ENCODE results near the gene PDZK1.
"Not testable (repeated sequence)": the region's sequence is repeated elsewhere in the genome, so short reads cannot be mapped to it uniquely, and the experiment has no call there.

Gene PDZK1

DNA sequence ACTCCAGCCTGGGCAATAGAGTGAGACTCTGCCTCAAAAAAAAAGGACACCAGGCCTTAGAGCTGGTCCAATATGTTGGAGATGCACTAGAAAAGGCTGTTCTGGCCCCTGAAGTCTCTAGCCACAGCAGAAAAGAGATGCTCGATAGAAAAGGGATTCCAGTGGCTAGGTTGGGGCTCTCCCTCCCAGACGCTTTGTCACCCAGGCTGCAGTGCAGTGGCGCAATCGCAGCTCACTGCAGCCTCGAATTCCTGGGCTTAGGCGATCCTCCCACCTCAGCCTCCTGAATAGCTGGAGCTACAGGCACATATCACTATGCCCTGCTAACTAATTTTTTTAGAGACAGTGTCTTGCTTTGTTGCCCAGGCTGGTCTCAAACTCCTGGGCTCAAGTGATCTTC, 18.2 kb downstream of the PDZK1 start:
- Histone ChIP-seq H3F3A (ENCODE audit: insufficient read depth, low read length) (no peaks in the 10 kb centered on the region), H3K9ac (ENCODE audit: low read length) (no peak overlapping the region), H3K36me3 (ENCODE audit: insufficient read depth, low read length) (no peaks in the 10 kb centered on the region), H3K79me2 (ENCODE audit: insufficient read depth, low read length) (no peaks in the 10 kb centered on the region), H3K4me2 (ENCODE audit: low read length) (no peak overlapping the region), H3K27me3 (ENCODE audit: insufficient read depth, low read length) (no peaks in the 10 kb centered on the region), H3K9me2 (ENCODE audit: low read depth, low read length) (no peaks in the 10 kb centered on the region), H3K4me1 (ENCODE audit: insufficient read depth, low read length, severe bottlenecking) (no peaks in the 10 kb centered on the region), H3K27ac (ENCODE audit: low read depth, low read length, poor library complexity, severe bottlenecking) (no peak overlapping the region), H2AFZ (ENCODE audit: low read length) (no peak overlapping the region), H3K9me3 (ENCODE audit: low read length) (no peaks in the 10 kb centered on the region), H3K4me3 (ENCODE audit: low read depth, low read length, poor library complexity, severe bottlenecking) (no peak overlapping the region), H4K20me1 (ENCODE audit: insufficient read depth, low read length) (no peaks in the 10 kb centered on the region)
- TF ChIP-seq, protein P1, sequence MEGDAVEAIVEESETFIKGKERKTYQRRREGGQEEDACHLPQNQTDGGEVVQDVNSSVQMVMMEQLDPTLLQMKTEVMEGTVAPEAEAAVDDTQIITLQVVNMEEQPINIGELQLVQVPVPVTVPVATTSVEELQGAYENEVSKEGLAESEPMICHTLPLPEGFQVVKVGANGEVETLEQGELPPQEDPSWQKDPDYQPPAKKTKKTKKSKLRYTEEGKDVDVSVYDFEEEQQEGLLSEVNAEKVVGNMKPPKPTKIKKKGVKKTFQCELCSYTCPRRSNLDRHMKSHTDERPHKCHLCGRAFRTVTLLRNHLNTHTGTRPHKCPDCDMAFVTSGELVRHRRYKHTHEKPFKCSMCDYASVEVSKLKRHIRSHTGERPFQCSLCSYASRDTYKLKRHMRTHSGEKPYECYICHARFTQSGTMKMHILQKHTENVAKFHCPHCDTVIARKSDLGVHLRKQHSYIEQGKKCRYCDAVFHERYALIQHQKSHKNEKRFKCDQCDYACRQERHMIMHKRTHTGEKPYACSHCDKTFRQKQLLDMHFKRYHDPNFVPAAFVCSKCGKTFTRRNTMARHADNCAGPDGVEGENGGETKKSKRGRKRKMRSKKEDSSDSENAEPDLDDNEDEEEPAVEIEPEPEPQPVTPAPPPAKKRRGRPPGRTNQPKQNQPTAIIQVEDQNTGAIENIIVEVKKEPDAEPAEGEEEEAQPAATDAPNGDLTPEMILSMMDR (IDR thresholded peaks at IDR 0.05; ENCODE audit: low read length), result no peak
- TF ChIP-seq EZH2 (IDR thresholded peaks at IDR 0.05; ENCODE audit: borderline replicate concordance, low read length), result no peak

DNA sequence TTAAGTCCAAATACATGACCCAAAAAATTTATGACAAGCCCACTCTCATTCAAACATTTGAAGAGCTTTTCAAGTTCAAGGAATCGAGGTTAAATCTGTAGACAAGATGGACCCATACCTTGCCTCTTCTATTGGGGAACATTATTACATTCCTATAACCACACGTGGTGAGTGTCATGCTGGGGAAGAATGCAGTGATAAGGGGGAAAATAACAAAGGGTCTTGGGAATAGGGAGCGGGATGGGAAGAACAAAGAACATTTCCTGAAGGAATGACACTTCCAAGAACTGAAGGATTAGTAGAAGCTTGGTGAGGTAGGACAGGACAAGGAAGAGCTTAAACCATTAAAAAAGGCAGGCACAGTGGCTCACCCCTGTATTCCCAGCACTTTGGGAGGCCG, 18.8 kb downstream of the PDZK1 start:
- no peak overlapping the region for H2AFZ ChIP-seq (ENCODE audit: low read length)

GRCh38 chr1:145686078-145686477, 21.1 kb downstream of the PDZK1 start:
- not testable (repeated sequence) for H4K20me1 ChIP-seq (ENCODE audit: insufficient read depth, low read length); H3K79me2 ChIP-seq (ENCODE audit: insufficient read depth, low read length); H3K4me1 ChIP-seq (ENCODE audit: insufficient read depth, low read length, severe bottlenecking); H3K4me3 ChIP-seq (ENCODE audit: low read depth, low read length, poor library complexity, severe bottlenecking); H3K27me3 ChIP-seq (ENCODE audit: insufficient read depth, low read length); H3K9me2 ChIP-seq (ENCODE audit: low read depth, low read length); H3K36me3 ChIP-seq (ENCODE audit: insufficient read depth, low read length); H3F3A ChIP-seq (ENCODE audit: insufficient read depth, low read length); H3K4me2 ChIP-seq (ENCODE audit: low read length); H2AFZ ChIP-seq (ENCODE audit: low read length); H3K27ac ChIP-seq (ENCODE audit: low read depth, low read length, poor library complexity, severe bottlenecking); H3K9ac ChIP-seq (ENCODE audit: low read length); H3K9me3 ChIP-seq (ENCODE audit: low read length)

More for the DNA sequence above, 18.8 kb downstream of the PDZK1 start:
- no peaks in the 10 kb centered on the region for H3F3A ChIP-seq (ENCODE audit: insufficient read depth, low read length)
- no peaks in the 10 kb centered on the region for H4K20me1 ChIP-seq (ENCODE audit: insufficient read depth, low read length)
- H3K9me2 ChIP-seq (ENCODE audit: low read depth, low read length), result no peaks in the 10 kb centered on the region
- no peak overlapping the region for H3K4me2 ChIP-seq (ENCODE audit: low read length)
- no peaks in the 10 kb centered on the region for H3K27me3 ChIP-seq (ENCODE audit: insufficient read depth, low read length)
- no peak overlapping the region for H3K27ac ChIP-seq (ENCODE audit: low read depth, low read length, poor library complexity, severe bottlenecking)
- H3K9ac ChIP-seq (ENCODE audit: low read length), result no peak overlapping the region
- TF ChIP-seq, protein P1 (IDR thresholded peaks at IDR 0.05; ENCODE audit: low read length), result no peak
- no peak for TF ChIP-seq EZH2 (IDR thresholded peaks at IDR 0.05; ENCODE audit: borderline replicate concordance, low read length)
- no peaks in the 10 kb centered on the region for H3K9me3 ChIP-seq (ENCODE audit: low read length)
- H3K4me1 ChIP-seq (ENCODE audit: insufficient read depth, low read length, severe bottlenecking), result no peaks in the 10 kb centered on the region
- H3K79me2 ChIP-seq (ENCODE audit: insufficient read depth, low read length), result no peaks in the 10 kb centered on the region
- H3K36me3 ChIP-seq (ENCODE audit: insufficient read depth, low read length), result no peaks in the 10 kb centered on the region
- H3K4me3 ChIP-seq (ENCODE audit: low read depth, low read length, poor library complexity, severe bottlenecking), result no peak overlapping the region

GRCh38 chr1:145684858-145685257, 22.3 kb downstream of the PDZK1 start:
- not testable (repeated sequence) for H3K4me3 ChIP-seq (ENCODE audit: low read depth, low read length, poor library complexity, severe bottlenecking); H4K20me1 ChIP-seq (ENCODE audit: insufficient read depth, low read length); H3K36me3 ChIP-seq (ENCODE audit: insufficient read depth, low read length); H3F3A ChIP-seq (ENCODE audit: insufficient read depth, low read length); H3K27ac ChIP-seq (ENCODE audit: low read depth, low read length, poor library complexity, severe bottlenecking); H3K9me3 ChIP-seq (ENCODE audit: low read length); H3K79me2 ChIP-seq (ENCODE audit: insufficient read depth, low read length); H3K4me1 ChIP-seq (ENCODE audit: insufficient read depth, low read length, severe bottlenecking); H3K27me3 ChIP-seq (ENCODE audit: insufficient read depth, low read length); H3K9me2 ChIP-seq (ENCODE audit: low read depth, low read length); H2AFZ ChIP-seq (ENCODE audit: low read length); H3K9ac ChIP-seq (ENCODE audit: low read length); H3K4me2 ChIP-seq (ENCODE audit: low read length)

- H3K9me3 ChIP-seq (ENCODE audit: low read length); H4K20me1 ChIP-seq (ENCODE audit: insufficient read depth, low read length); H3K27me3 ChIP-seq (ENCODE audit: insufficient read depth, low read length); H3K36me3 ChIP-seq (ENCODE audit: insufficient read depth, low read length); H3K9me2 ChIP-seq (ENCODE audit: low read depth, low read length); H3K4me2 ChIP-seq (ENCODE audit: low read length); H2AFZ ChIP-seq (ENCODE audit: low read length); H3K27ac ChIP-seq (ENCODE audit: low read depth, low read length, poor library complexity, severe bottlenecking); H3K9ac ChIP-seq (ENCODE audit: low read length); H3F3A ChIP-seq (ENCODE audit: insufficient read depth, low read length); H3K4me3 ChIP-seq (ENCODE audit: low read depth, low read length, poor library complexity, severe bottlenecking); H3K4me1 ChIP-seq (ENCODE audit: insufficient read depth, low read length, severe bottlenecking); H3K79me2 ChIP-seq (ENCODE audit: insufficient read depth, low read length): not testable (repeated sequence)
Observed at GRCh38 chr1:145673217-145673616, 34.0 kb downstream of the PDZK1 start.

DNA sequence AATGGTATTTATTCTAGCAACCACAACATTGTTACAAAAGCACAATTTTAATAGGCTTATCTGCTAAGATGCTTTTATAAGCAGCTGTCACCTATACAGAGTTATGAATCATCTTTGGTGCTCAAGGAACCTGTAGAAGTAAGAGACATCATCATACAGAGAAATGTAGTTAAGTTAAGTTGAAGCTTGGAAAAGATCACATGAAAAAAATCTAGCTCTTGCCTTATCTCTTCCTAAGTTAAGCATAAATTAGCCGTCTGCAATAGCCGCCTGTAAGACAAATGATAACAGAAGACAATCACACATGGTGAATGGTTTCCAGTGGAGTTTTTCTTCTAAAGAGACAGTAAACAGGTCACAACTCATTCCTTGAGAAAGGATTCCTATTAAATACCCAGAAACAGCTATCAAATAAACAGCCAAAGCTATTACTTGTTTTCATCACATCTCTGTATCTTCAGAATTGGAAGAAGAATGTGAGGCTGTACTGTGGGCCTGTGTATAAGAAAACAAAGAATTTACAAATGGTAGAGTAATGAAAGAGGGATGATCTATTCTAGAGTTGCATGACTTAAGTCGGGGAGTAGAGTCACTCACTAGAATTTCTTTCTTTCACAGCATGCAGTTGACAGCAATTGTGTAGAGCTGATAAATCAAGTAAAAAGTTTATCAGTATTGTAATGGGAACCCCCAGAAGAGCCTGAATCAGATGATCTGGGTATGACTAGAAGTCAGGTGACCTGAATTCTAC, 36.0 kb downstream of the PDZK1 start:
- not testable (repeated sequence) for H3K9ac ChIP-seq (ENCODE audit: low read length); H3K27ac ChIP-seq (ENCODE audit: low read depth, low read length, poor library complexity, severe bottlenecking); H3K4me2 ChIP-seq (ENCODE audit: low read length); H3K4me1 ChIP-seq (ENCODE audit: insufficient read depth, low read length, severe bottlenecking); H3K4me3 ChIP-seq (ENCODE audit: low read depth, low read length, poor library complexity, severe bottlenecking); H3K79me2 ChIP-seq (ENCODE audit: insufficient read depth, low read length); H2AFZ ChIP-seq (ENCODE audit: low read length); H3K9me2 ChIP-seq (ENCODE audit: low read depth, low read length); H3K9me3 ChIP-seq (ENCODE audit: low read length); H3K27me3 ChIP-seq (ENCODE audit: insufficient read depth, low read length); H3K36me3 ChIP-seq (ENCODE audit: insufficient read depth, low read length); H3F3A ChIP-seq (ENCODE audit: insufficient read depth, low read length); H4K20me1 ChIP-seq (ENCODE audit: insufficient read depth, low read length)

Measured in OCI-LY1 (cell line).